Upper lobe of left lung (tissue), 6 donors: ENCODE results near the gene WFIKKN1. TPM values are rescaled to one million over a fixed set of nuclear protein-coding genes. Genes with fewer than 3 reads are reported as not detected.

Experiments
- ATAC-seq, 2 donors: fragments of 200-7000 bp; cut with Tn5 transposase; one replicate each; pipeline ENCODE4 v1.9.1; 2022; ENCODE audit warnings: mild to moderate bottlenecking in 2 of 2, moderate library complexity in 2 of 2; ENCODE audit not compliant: low FRiP score in 2 of 2
- DNase-seq, 2 donors: peaks; one replicate each; pipeline ENCODE4 v3.0.0-alpha.2; 2019 to 2020
- H3K27ac ChIP-seq, 4 donors: fragments of 200-600 bp; sonication (generic); one replicate each; pipeline ENCODE4 v1.5.1; 2016 to 2019
- H3K27me3 ChIP-seq, 4 donors: fragments of 200-600 bp; sonication (generic); one replicate each; pipeline ENCODE4 v1.5.1; 2017 to 2019
- H3K36me3 ChIP-seq, 4 donors: fragments of 200-600 bp; sonication (generic); one replicate each; pipeline ENCODE4 v1.5.1; 2016 to 2019
- H3K4me1 ChIP-seq, 4 donors: fragments of 200-600 bp; sonication (generic); one replicate each; pipeline ENCODE4 v1.5.1; 2018 to 2019
- H3K4me3 ChIP-seq, 4 donors: fragments of 200-600 bp; sonication (generic); one replicate each; pipeline ENCODE4 v1.5.1; 2017 to 2019; ENCODE audit warnings: mild to moderate bottlenecking in 2 of 4, moderate library complexity in 1 of 4
- H3K9me3 ChIP-seq, 4 donors: fragments of 200-600 bp; sonication (generic); one replicate each; pipeline ENCODE4 v1.5.1; 2018 to 2019
- EP300 ChIP-seq, 4 donors: sonication (generic); formaldehyde crosslinking; IDR thresholded peaks; one replicate each; pipeline ENCODE4 v1.5.1; 2017; ENCODE audit warnings: antibody characterized with exemption in 4 of 4, control low read depth in 2 of 4
- POLR2A ChIP-seq, 4 donors: fragments of 450-650 bp; IDR thresholded peaks; one replicate each; pipeline ENCODE4 v1.5.1; 2016 to 2017; ENCODE audit warnings: antibody characterized with exemption in 4 of 4, mild to moderate bottlenecking in 2 of 4
- POLR2AphosphoS5 ChIP-seq, 2 donors: sonication (generic); formaldehyde crosslinking; IDR thresholded peaks; one replicate each; pipeline ENCODE4 v1.5.1; 2017; ENCODE audit warnings: antibody characterized with exemption in 2 of 2
- WGBS, 2 donors: methylation state at CpG; one replicate each; pipeline ENCODE4 v1.1.5; 2017 to 2018; 5-methylcytosine and 5-hydroxymethylcytosine counted together
- total RNA-seq, 6 donors: library from RNA; depleted of rRNA in 4 of 6; stranded (reverse); fragments of >200 nt in 4 of 6; gene quantifications; one replicate each; pipeline versions ENCODE4 v1.1.0 to v1.2.1, GENCODE V29; 2016 to 2021
- TF ChIP-seq, protein P1 (sequence below), 6 experiments: fragments of 450-650 bp in 4 of 6; fragments of 200-600 bp in 2 of 6; sonication (generic) in 2 of 6; IDR thresholded peaks; one replicate each; pipeline ENCODE4 v1.5.1; 2016 to 2019; ENCODE audit warnings: antibody characterized with exemption in 6 of 6
- donor health status: DM: no; HTN: no; CAD: no; lungs with moderate emphysema.
- donor health status: DM: no; HTN: yes; CAD: no; lungs with severe emphysema.

Gene WFIKKN1
- total RNA-seq, 6 donors from 2014 or later = 1.7 to 16.8 (median 5.8) TPM

DNA sequence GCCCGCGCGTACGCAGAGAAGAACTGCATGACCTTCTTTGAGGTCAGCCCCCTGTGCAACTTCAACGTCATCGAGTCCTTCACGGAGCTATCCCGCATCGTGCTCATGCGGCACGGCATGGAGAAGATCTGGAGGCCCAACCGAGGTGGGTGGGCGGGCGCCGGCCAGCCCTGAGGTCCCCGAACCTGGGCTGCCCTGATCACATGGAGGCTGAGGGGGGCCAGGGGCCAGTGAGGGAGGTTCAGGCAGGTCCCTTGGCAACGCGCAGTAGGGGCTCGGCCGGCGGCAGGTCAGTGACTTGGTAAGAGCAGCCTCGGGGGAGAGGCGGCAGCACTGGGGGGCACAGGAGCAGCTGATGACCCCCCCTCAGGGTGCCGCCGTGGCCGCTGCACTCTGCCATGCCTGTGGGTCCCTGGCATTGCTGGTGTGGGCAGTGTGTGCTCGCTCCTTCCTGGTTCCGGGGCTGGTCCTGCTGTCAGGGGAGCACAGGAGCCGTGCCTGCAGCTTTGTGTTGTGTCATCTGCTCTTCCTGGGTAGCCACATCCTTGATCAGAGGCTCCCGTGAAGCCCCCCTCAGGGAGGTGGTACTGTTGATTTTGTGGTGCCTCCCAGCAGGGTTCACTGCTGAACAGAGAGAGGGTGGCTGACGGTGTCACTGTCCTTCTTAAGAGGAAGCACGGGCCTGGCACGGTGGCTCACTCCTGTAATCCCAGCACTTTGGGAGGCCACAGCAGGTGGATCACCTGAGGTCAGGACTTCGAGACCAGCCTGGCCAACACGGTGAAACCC is 4.6 kb upstream of the WFIKKN1 start:
- WGBS, 2 donors = 95% methylated on average over 25 to 28 of the region's 35 CpGs
- peaks cover 9 to 42% (median 36%) of the 10 kb centered on the region in 4 donors for H3K36me3 ChIP-seq
- H3K27ac ChIP-seq = peak overlapping the region in 2 of 4 donors; percentile 62 to 80
- H3K9me3 ChIP-seq = no peaks in the 10 kb centered on the region
- DNase-seq = peak in 1 of 2 donors; percentile 80
- no peaks in the 10 kb centered on the region for H3K27me3 ChIP-seq
- H3K4me3 ChIP-seq = no peak overlapping the region
- ATAC-seq = no peak
- peaks cover 10 to 65% (median 52%) of the 10 kb centered on the region in 4 donors for H3K4me1 ChIP-seq
- TF ChIP-seq POLR2A (IDR thresholded peaks at IDR 0.05) (no peak), POLR2AphosphoS5 (IDR thresholded peaks at IDR 0.05) (no peak), EP300 (IDR thresholded peaks at IDR 0.05) (no peak)
- TF ChIP-seq, protein P1, sequence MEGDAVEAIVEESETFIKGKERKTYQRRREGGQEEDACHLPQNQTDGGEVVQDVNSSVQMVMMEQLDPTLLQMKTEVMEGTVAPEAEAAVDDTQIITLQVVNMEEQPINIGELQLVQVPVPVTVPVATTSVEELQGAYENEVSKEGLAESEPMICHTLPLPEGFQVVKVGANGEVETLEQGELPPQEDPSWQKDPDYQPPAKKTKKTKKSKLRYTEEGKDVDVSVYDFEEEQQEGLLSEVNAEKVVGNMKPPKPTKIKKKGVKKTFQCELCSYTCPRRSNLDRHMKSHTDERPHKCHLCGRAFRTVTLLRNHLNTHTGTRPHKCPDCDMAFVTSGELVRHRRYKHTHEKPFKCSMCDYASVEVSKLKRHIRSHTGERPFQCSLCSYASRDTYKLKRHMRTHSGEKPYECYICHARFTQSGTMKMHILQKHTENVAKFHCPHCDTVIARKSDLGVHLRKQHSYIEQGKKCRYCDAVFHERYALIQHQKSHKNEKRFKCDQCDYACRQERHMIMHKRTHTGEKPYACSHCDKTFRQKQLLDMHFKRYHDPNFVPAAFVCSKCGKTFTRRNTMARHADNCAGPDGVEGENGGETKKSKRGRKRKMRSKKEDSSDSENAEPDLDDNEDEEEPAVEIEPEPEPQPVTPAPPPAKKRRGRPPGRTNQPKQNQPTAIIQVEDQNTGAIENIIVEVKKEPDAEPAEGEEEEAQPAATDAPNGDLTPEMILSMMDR (IDR thresholded peaks at IDR 0.05) = no peak

DNA sequence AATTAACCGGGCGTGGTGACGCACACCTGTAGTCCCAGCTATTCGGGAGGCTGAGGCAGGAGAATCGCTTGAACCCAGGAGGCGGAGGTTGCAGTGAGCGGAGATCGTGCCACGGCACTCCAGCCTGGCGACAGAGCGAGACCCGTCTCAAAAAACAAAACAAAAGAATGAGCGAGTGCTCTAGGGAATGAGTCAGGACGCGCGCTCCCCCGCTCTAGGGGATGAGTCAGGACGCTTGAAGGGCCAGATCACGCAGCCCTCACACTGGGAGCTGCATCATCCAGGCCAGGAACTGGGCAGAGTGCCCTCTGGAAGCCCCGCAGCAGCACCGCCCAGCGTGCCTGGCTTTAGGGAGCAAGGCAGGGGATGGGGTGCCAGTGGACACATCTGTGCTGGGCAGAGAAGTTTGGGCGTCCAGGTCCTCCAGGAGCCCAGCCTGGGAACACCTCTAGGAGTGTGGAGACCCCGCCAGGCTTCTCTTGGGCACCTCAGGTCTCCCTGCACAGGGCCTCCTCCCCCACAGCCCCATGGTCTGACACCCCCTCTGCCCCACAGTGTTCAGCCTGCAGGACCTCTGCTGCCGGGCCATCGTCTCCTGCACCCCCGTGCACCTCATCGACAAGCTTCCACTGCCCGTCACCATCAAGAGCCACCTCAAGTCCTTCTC is 3.9 kb upstream of the WFIKKN1 start:
- no peak for TF ChIP-seq EP300 (IDR thresholded peaks at IDR 0.05)
- peak in 1 of 2 donors; percentile 12 for TF ChIP-seq POLR2AphosphoS5 (IDR thresholded peaks at IDR 0.05)
- TF ChIP-seq, protein P1 (IDR thresholded peaks at IDR 0.05) = no peak
- ATAC-seq (peak in 1 of 2 donors; percentile 72), DNase-seq (peak in 1 of 2 donors; percentile 73)
- no peak overlapping the region for H3K4me3 ChIP-seq
- H3K9me3 ChIP-seq = no peaks in the 10 kb centered on the region
- WGBS, 2 donors = 89 to 96% methylated on average over 23 to 24 of the region's 29 CpGs
- no peaks in the 10 kb centered on the region for H3K27me3 ChIP-seq
- peaks cover 13 to 61% (median 49%) of the 10 kb centered on the region in 4 donors for H3K4me1 ChIP-seq
- H3K36me3 ChIP-seq = peaks cover 9 to 42% (median 36%) of the 10 kb centered on the region in 4 donors
- peak overlapping the region in 3 of 4 donors; percentile 53 to 80 (median 62) for H3K27ac ChIP-seq

DNA sequence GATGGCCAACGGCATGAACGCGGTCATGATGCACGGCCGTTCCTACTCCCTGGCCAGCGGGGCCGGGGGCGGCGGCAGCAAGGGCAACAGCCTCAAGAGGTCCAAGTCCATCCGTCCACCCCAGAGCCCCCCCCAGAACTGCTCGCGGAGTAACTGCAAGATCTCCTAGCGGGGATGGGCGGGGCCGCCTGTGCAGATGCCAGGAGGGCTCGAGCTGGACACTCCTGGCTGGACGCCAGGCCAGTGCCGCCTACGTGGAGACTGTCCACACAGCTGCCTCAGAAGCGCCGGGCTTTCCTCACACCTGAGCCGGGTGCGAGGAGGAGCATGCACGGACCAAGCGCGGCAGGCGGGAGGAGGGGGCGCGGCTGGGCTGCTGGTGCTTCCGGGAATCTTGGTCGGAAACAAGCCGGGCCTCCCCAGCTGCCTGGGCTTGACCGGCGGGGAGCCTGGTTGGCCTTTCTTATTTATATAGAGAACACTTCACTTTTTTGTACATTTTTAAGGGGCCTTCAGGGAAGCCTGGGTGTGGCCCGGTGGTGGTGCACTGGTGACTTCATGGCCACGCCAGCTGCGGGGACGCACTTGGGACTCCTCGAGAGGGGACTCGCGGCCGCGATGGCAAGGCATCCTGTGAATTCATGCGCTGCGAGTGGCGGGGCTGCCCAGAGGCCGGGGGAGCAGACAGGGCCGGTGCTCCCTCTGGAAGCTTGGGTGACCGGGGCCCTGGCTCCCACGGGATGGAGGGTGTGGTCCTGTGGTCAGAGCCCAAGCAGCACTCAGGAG is 3.1 kb upstream of the WFIKKN1 start:
- Histone ChIP-seq H3K27me3 (no peaks in the 10 kb centered on the region), H3K27ac (peak overlapping the region in 3 of 4 donors; percentile 53 to 80 (median 62)), H3K4me3 (no peak overlapping the region), H3K4me1 (peaks cover 13 to 53% (median 45%) of the 10 kb centered on the region in 4 donors), H3K9me3 (no peaks in the 10 kb centered on the region), H3K36me3 (peaks cover 9 to 44% (median 38%) of the 10 kb centered on the region in 4 donors)
- peak; percentile 89 to 92 for DNase-seq
- 74 to 85% methylated on average over 23 to 47 of the region's 50 CpGs for WGBS, 2 donors
- peak; percentile 17 to 67 for ATAC-seq
- TF ChIP-seq POLR2A (IDR thresholded peaks at IDR 0.05) = peak in 1 of 4 donors; percentile 11
- TF ChIP-seq, protein P1 (IDR thresholded peaks at IDR 0.05) = no peak
- peak in 2 of 4 donors; percentile 2 to 62 for TF ChIP-seq EP300 (IDR thresholded peaks at IDR 0.05)
- peak; percentile 6 to 54 for TF ChIP-seq POLR2AphosphoS5 (IDR thresholded peaks at IDR 0.05)

DNA sequence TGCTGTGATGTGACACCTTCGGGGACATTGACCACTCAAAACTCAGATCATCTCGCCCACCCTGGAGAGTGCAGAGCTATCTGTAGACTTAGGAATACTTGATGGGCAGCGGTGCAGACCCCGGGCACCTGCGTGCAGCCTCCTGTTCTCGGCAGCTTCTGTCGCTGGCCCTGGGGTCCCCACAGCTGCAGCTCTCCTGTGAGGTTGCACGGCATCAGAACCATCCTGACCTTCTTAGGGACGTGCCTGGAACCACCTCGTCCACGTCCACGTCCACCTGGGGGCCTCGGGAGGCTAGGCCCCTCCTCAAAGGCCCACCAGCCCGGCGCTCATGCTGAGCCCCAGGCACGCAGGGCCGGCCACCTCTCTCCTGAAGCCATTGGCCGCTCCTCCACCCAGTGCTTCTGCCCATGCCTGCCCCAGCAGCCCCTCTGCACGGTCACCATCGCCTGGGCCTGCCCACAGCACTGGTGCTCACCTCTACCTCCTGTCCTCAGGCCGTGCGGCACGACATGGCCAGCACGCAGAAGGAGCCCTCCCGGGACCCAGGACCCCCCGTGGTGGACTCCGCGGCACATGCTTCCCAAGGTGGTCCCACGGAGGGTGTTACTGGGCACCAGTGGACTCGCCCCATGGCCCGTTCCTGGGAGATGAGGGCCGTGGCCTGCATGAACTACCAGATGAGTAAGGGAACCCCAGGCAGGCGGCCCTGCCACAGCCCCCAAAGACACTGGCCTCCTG is 2.3 kb upstream of the WFIKKN1 start:
- H3K9me3 ChIP-seq = no peaks in the 10 kb centered on the region
- H3K4me1 ChIP-seq = peaks cover 13 to 49% (median 44%) of the 10 kb centered on the region in 4 donors
- H3K27me3 ChIP-seq = no peaks in the 10 kb centered on the region
- TF ChIP-seq, protein P1 (IDR thresholded peaks at IDR 0.05) = no peak
- TF ChIP-seq POLR2AphosphoS5 (IDR thresholded peaks at IDR 0.05) (no peak), POLR2A (IDR thresholded peaks at IDR 0.05) (no peak), EP300 (IDR thresholded peaks at IDR 0.05) (no peak)
- peak in 1 of 2 donors; percentile 80 for DNase-seq
- 91 to 97% methylated on average over 18 to 33 of the region's 33 CpGs for WGBS, 2 donors
- no peak for ATAC-seq
- H3K4me3 ChIP-seq = no peak overlapping the region
- peaks cover 9 to 53% (median 46%) of the 10 kb centered on the region in 4 donors for H3K36me3 ChIP-seq
- peak overlapping the region in 3 of 4 donors; percentile 60 to 80 (median 67) for H3K27ac ChIP-seq
